CD8-positive, alpha-beta memory T cell (primary cell): ENCODE data around the gene SCFD2. TPM values are rescaled to one million over a fixed set of nuclear protein-coding genes. Genes with fewer than 3 reads are reported as not detected.

Experiments used
- CTCF ChIA-PET: fragments of 350-600 bp; sonication (Branson Sonifier 250); formaldehyde crosslinking; loops from one replicate; lab custom pipeline; 2021; ENCODE audit warnings: antibody characterized with exemption; lab: Charles Lee
- POLR2A ChIA-PET: fragments of 350-600 bp; sonication (Branson Sonifier 250); formaldehyde crosslinking; loops from one replicate; lab custom pipeline; 2021; ENCODE audit warnings: antibody characterized with exemption; lab: Charles Lee
- DNase-seq, 5 donors: peaks; one replicate each; pipeline versions ENCODE4 v3.0.0 to v3.0.0-alpha.2; 2020 to 2022; ENCODE audit warnings: mixed read lengths in 1 of 5
- H3K27ac ChIP-seq: one replicate; pipeline ENCODE4 v1.7.0; 2013; ENCODE audit warnings: low read depth, mild to moderate bottlenecking, low read length, moderate library complexity
- H3K27me3 ChIP-seq: 2 replicates; pipeline ENCODE4 v1.7.0; 2013; ENCODE audit warnings: low read length, mild to moderate bottlenecking; ENCODE audit not compliant: insufficient read depth, poor library complexity, severe bottlenecking
- H3K36me3 ChIP-seq: 2 replicates; pipeline ENCODE4 v1.7.0; 2013; ENCODE audit warnings: mild to moderate bottlenecking, low read length, moderate library complexity; ENCODE audit not compliant: insufficient read depth
- H3K4me1 ChIP-seq: 2 replicates; pipeline ENCODE4 v1.7.0; 2013; ENCODE audit warnings: mild to moderate bottlenecking, low read length, moderate library complexity; ENCODE audit not compliant: insufficient read depth
- H3K4me3 ChIP-seq: 2 replicates; pipeline ENCODE4 v1.7.0; 2013; ENCODE audit warnings: mild to moderate bottlenecking, low read length
- H3K9me3 ChIP-seq: 2 replicates; pipeline ENCODE4 v1.7.0; 2013; ENCODE audit warnings: mild to moderate bottlenecking, low read length
- H3K27ac Mint-ChIP-seq, 8 donors: one replicate each; pipeline ENCODE4 v1.8.0; 2020 to 2021; ENCODE audit warnings: mixed read lengths in 8 of 8, mild to moderate bottlenecking in 6 of 8, inconsistent platforms in 3 of 8, moderate library complexity in 3 of 8
- H3K27me3 Mint-ChIP-seq, 2 donors: one replicate each; pipeline ENCODE4 v1.8.0; 2020 to 2021; ENCODE audit warnings: mixed read lengths in 2 of 2, mild to moderate bottlenecking in 1 of 2, moderate library complexity in 1 of 2
- H3K36me3 Mint-ChIP-seq, 3 donors: one replicate each; pipeline ENCODE4 v1.8.0; 2020 to 2021; ENCODE audit warnings: mixed read lengths in 3 of 3, inconsistent platforms in 1 of 3, mild to moderate bottlenecking in 1 of 3
- H3K4me1 Mint-ChIP-seq, 3 donors: one replicate each; pipeline ENCODE4 v1.8.0; 2020 to 2021; ENCODE audit warnings: mixed read lengths in 3 of 3, inconsistent platforms in 1 of 3, mild to moderate bottlenecking in 1 of 3
- H3K4me3 Mint-ChIP-seq, 7 donors: one replicate each; pipeline ENCODE4 v1.8.0; 2020 to 2021; ENCODE audit warnings: mixed read lengths in 7 of 7, mild to moderate bottlenecking in 6 of 7, moderate library complexity in 4 of 7, inconsistent platforms in 2 of 7
- H3K9me3 Mint-ChIP-seq, 5 donors: one replicate each; pipeline ENCODE4 v1.8.0; 2020 to 2022; ENCODE audit warnings: mixed read lengths in 5 of 5, mild to moderate bottlenecking in 3 of 5, moderate library complexity in 2 of 5, inconsistent platforms in 1 of 5
- polyA plus RNA-seq: library from polyadenylated mRNA; unstranded; fragments of 300-500 nt; fragmentation: Illumina TruSeq; gene quantifications from one replicate; pipeline ENCODE4 v1.2.3, GENCODE V29; 2021
- total RNA-seq, 2 experiments: library from RNA; stranded (reverse); gene quantifications; one replicate each; pipeline ENCODE4 v1.2.3, GENCODE V29; 2021

Gene SCFD2
- total and polyA plus RNA-seq, 3 experiments from 2014 or later = 18.1 to 29.1 (median 25.7) TPM

DNA sequence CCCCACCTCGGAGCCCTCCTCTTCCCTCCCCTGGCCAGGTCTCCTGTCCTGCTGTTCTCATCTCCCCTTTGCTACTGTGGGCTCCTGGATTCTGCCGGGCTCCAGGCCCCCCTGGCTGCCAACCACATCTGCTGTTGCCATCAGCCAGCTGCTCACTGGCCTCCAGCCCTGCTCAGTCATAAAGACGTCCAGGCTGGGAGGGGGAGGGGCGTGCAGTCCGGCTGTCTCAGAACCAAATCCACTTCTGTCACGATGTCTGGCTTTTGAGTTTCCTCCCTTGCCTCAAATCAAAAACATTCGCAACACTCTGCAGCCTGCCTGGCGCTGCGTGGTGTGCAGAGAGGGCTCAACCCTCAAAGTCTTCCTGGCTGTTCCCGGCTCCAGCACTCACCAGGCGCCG, 496.7 kb downstream of the SCFD2 start:
- ChIA-PET POLR2A (no interaction called here), CTCF (no interaction called here)
- no peaks in the 10 kb centered on the region for H3K4me1 Mint-ChIP-seq
- H3K9me3 Mint-ChIP-seq = no peaks in the 10 kb centered on the region
- no peaks in the 10 kb centered on the region for H3K4me1 ChIP-seq
- no peak overlapping the region for H3K27ac ChIP-seq
- no peaks in the 10 kb centered on the region for H3K27me3 ChIP-seq
- no peak overlapping the region for H3K27ac Mint-ChIP-seq
- H3K4me3 Mint-ChIP-seq = no peak overlapping the region
- peaks cover 0 to 4% of the 10 kb centered on the region in 2 donors for H3K27me3 Mint-ChIP-seq
- DNase-seq = no peak
- no peak overlapping the region for H3K4me3 ChIP-seq
- H3K36me3 Mint-ChIP-seq = peaks cover 25 to 30% (median 25%) of the 10 kb centered on the region in 3 donors
- no peaks in the 10 kb centered on the region for H3K9me3 ChIP-seq
- H3K36me3 ChIP-seq = no peaks in the 10 kb centered on the region

DNA sequence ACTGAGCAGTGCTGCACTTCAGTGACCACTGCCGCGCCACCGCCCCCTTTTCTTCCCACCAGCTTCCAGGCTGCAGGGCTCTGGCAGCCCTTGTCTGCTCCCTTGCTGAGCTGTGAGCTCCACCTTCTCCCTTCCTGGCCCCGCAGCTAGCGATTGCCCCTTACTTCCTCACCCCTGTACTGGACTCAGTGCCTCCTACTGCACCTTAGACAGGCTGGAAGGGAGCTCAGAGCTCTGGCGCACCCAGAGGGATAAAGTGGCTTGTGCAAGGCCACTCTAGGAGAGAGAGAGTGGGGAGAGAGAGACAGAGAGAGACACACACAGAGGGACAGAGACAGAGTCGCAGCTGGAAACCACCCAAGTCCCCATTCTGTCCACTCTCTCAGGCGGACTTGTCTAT, 497.7 kb downstream of the SCFD2 start:
- POLR2A ChIA-PET = no interaction called here
- H3K27ac Mint-ChIP-seq = no peak overlapping the region
- no peak overlapping the region for H3K4me3 ChIP-seq
- no peaks in the 10 kb centered on the region for H3K4me1 ChIP-seq
- no peaks in the 10 kb centered on the region for H3K9me3 ChIP-seq
- no peak for DNase-seq
- peaks cover 16 to 19% (median 17%) of the 10 kb centered on the region in 3 donors for H3K36me3 Mint-ChIP-seq
- no peaks in the 10 kb centered on the region for H3K36me3 ChIP-seq
- H3K4me1 Mint-ChIP-seq = no peaks in the 10 kb centered on the region
- peaks cover 0 to 12% of the 10 kb centered on the region in 2 donors for H3K27me3 Mint-ChIP-seq
- CTCF ChIA-PET = no interaction called here
- H3K27ac ChIP-seq = no peak overlapping the region
- no peak overlapping the region for H3K4me3 Mint-ChIP-seq
- H3K9me3 Mint-ChIP-seq = no peaks in the 10 kb centered on the region
- no peaks in the 10 kb centered on the region for H3K27me3 ChIP-seq

DNA sequence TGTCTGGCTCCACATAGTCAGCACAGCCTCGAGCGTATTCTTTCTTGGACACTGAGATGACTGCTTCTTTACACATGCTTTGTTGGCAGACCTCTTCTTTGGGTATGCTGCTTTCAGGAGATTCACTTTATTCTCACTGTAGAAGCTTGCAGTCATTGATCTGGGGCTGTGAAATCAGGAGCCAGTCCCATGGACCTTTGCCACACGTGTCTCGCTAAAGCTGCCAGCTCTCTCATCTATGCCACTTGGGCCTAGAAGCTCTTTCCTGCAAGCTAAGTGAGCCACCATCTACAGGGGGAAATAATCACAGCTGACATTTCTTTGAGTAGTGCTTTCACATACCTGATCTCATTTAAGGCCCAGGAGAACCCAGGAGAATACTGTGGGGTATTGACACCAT, 498.7 kb downstream of the SCFD2 start:
- H3K36me3 ChIP-seq = no peaks in the 10 kb centered on the region
- ChIA-PET CTCF (no interaction called here), POLR2A (no interaction called here)
- no peaks in the 10 kb centered on the region for H3K27me3 ChIP-seq
- Mint-ChIP-seq H3K27ac (no peak overlapping the region), H3K36me3 (peaks cover 8 to 11% (median 9%) of the 10 kb centered on the region in 3 donors), H3K4me3 (no peak overlapping the region), H3K27me3 (peaks cover 0 to 16% of the 10 kb centered on the region in 2 donors), H3K4me1 (peaks cover 0 to 5% (median 0%) of the 10 kb centered on the region in 3 donors), H3K9me3 (no peaks in the 10 kb centered on the region)
- H3K27ac ChIP-seq = no peak overlapping the region
- peaks cover 6% of the 10 kb centered on the region for H3K4me1 ChIP-seq
- H3K4me3 ChIP-seq = no peak overlapping the region
- no peak for DNase-seq
- no peaks in the 10 kb centered on the region for H3K9me3 ChIP-seq

GRCh38 chr4:52866734-52867133, 499.1 kb downstream of the SCFD2 start:
- no peak for DNase-seq
- H3K27me3 ChIP-seq = no peaks in the 10 kb centered on the region
- peaks cover 0 to 6% (median under 1%) of the 10 kb centered on the region in 3 donors for H3K4me1 Mint-ChIP-seq
- H3K9me3 Mint-ChIP-seq = no peaks in the 10 kb centered on the region
- no peaks in the 10 kb centered on the region for H3K36me3 ChIP-seq
- POLR2A ChIA-PET = no interaction called here
- no peak overlapping the region for H3K4me3 ChIP-seq
- peaks cover under 1 to 16% of the 10 kb centered on the region in 2 donors for H3K27me3 Mint-ChIP-seq
- no peak overlapping the region for H3K4me3 Mint-ChIP-seq
- CTCF ChIA-PET = no interaction called here
- H3K4me1 ChIP-seq = peaks cover 6% of the 10 kb centered on the region
- no peak overlapping the region for H3K27ac Mint-ChIP-seq
- H3K9me3 ChIP-seq = no peaks in the 10 kb centered on the region
- no peak overlapping the region for H3K27ac ChIP-seq
- peaks cover 7 to 11% (median 9%) of the 10 kb centered on the region in 3 donors for H3K36me3 Mint-ChIP-seq

DNA sequence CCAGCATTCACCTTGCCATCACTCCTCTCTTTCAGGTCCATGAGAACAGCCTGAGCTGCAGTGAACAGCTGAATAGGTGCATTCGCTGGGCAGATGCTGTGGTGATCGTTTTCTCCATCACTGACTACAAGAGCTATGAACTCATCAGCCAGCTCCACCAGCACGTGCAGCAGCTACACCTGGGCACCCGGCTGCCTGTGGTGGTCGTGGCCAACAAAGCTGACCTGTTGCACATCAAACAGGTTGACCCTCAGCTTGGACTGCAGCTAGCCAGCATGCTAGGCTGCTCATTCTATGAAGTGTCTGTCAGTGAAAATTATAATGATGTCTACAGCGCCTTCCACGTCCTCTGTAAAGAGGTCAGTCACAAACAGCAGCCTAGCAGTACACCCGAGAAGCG, 500.6 kb downstream of the SCFD2 start:
- H3K27me3 Mint-ChIP-seq = peaks cover 12 to 30% of the 10 kb centered on the region in 2 donors
- H3K4me3 Mint-ChIP-seq = no peak overlapping the region
- H3K9me3 Mint-ChIP-seq = no peaks in the 10 kb centered on the region
- ChIA-PET POLR2A (no interaction called here), CTCF (no interaction called here)
- Histone ChIP-seq H3K27ac (no peak overlapping the region), H3K4me1 (peaks cover 6% of the 10 kb centered on the region), H3K4me3 (no peak overlapping the region), H3K27me3 (no peaks in the 10 kb centered on the region), H3K36me3 (no peaks in the 10 kb centered on the region), H3K9me3 (no peaks in the 10 kb centered on the region)
- H3K4me1 Mint-ChIP-seq = peaks cover 8 to 16% (median 9%) of the 10 kb centered on the region in 3 donors
- no peak for DNase-seq
- H3K27ac Mint-ChIP-seq = no peak overlapping the region
- H3K36me3 Mint-ChIP-seq = peaks cover 0 to 4% (median 0%) of the 10 kb centered on the region in 3 donors

DNA sequence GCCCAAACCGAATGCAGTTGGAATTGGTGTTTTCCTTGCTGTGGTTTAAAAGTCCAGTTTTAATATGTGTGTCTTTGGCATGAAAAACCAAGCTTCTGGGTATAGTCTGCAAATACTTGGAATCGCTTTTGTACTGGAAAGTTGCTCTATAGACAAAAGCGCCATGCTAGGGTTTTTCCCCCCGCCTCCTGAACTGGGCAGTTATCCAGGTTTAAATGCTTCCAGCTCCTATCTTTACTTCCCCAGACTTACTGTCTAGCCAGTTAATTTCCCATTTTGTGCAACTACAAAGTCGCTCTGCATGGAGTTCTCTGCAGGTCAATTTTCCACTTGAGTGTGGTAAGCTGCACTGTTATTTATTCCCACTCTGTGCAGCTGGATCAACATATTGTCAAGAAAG, 501.1 kb downstream of the SCFD2 start:
- POLR2A ChIA-PET = no interaction called here
- Histone ChIP-seq H3K4me3 (no peak overlapping the region), H3K27ac (no peak overlapping the region), H3K36me3 (no peaks in the 10 kb centered on the region), H3K4me1 (peaks cover 6% of the 10 kb centered on the region), H3K27me3 (no peaks in the 10 kb centered on the region), H3K9me3 (no peaks in the 10 kb centered on the region)
- H3K9me3 Mint-ChIP-seq = no peaks in the 10 kb centered on the region
- peaks cover 8 to 16% (median 9%) of the 10 kb centered on the region in 3 donors for H3K4me1 Mint-ChIP-seq
- H3K4me3 Mint-ChIP-seq = peak overlapping the region in 1 of 7 donors; percentile 4
- CTCF ChIA-PET = no interaction called here
- peak overlapping the region in 1 of 8 donors; percentile 2 for H3K27ac Mint-ChIP-seq
- no peak for DNase-seq
- H3K36me3 Mint-ChIP-seq = peaks cover 0 to 2% (median 0%) of the 10 kb centered on the region in 3 donors
- H3K27me3 Mint-ChIP-seq = peaks cover 14 to 35% of the 10 kb centered on the region in 2 donors

- H3K4me1 Mint-ChIP-seq = peaks cover 8 to 16% (median 9%) of the 10 kb centered on the region in 3 donors
- H3K27me3 Mint-ChIP-seq = peaks cover 14 to 46% of the 10 kb centered on the region in 2 donors
- H3K9me3 ChIP-seq = no peaks in the 10 kb centered on the region
- no peaks in the 10 kb centered on the region for H3K27me3 ChIP-seq
- H3K4me3 ChIP-seq = no peak overlapping the region
- ChIA-PET POLR2A (interaction anchor here (1.0 kb wide), 1 partner anchor 141 kb away, joined by 4 read pairs; no protein-coding TSS in a partner anchor), CTCF (interaction anchor here (1.3 kb wide), 1 partner anchor 151 kb away, joined by 3 read pairs; no protein-coding TSS in a partner anchor)
- H3K36me3 Mint-ChIP-seq = no peaks in the 10 kb centered on the region
- H3K36me3 ChIP-seq = no peaks in the 10 kb centered on the region
- peaks cover 0 to 4% (median 0%) of the 10 kb centered on the region in 5 donors for H3K9me3 Mint-ChIP-seq
- peaks cover 6% of the 10 kb centered on the region for H3K4me1 ChIP-seq
- H3K27ac Mint-ChIP-seq = no peak overlapping the region
- DNase-seq = no peak
- H3K4me3 Mint-ChIP-seq = peak overlapping the region in 6 of 7 donors; percentile 23 to 83 (median 38)
- H3K27ac ChIP-seq = no peak overlapping the region
Observed at GRCh38 chr4:52863324-52863723, 502.5 kb downstream of the SCFD2 start.

- H3K9me3 Mint-ChIP-seq = peaks cover 0 to 5% (median 3%) of the 10 kb centered on the region in 5 donors
- peaks cover 18 to 52% of the 10 kb centered on the region in 2 donors for H3K27me3 Mint-ChIP-seq
- peak overlapping the region; percentile 20 to 83 (median 75) for H3K4me3 Mint-ChIP-seq
- no peaks in the 10 kb centered on the region for H3K27me3 ChIP-seq
- H3K4me3 ChIP-seq = peak overlapping the region; percentile 54
- H3K36me3 ChIP-seq = no peaks in the 10 kb centered on the region
- CTCF ChIA-PET = interaction anchor here (1.3 kb wide), 1 partner anchor 150 kb away, joined by 3 read pairs; no protein-coding TSS in a partner anchor
- POLR2A ChIA-PET = interaction anchor here (1.0 kb wide), 1 partner anchor 140 kb away, joined by 4 read pairs; no protein-coding TSS in a partner anchor
- no peak for DNase-seq
- no peaks in the 10 kb centered on the region for H3K36me3 Mint-ChIP-seq
- peaks cover 6% of the 10 kb centered on the region for H3K4me1 ChIP-seq
- H3K4me1 Mint-ChIP-seq = peaks cover 8 to 16% (median 9%) of the 10 kb centered on the region in 3 donors
- no peak overlapping the region for H3K27ac ChIP-seq
- H3K27ac Mint-ChIP-seq = no peak overlapping the region
- H3K9me3 ChIP-seq = no peaks in the 10 kb centered on the region
Observed at GRCh38 chr4:52862639-52863161, 503.2 kb downstream of the SCFD2 start.
